WERI-Rb-1 (cell line): ENCODE measurements around the gene TEC.

Experiments used
- DNase-seq: peaks from one replicate; pipeline ENCODE4 v3.0.0-alpha.2; 2020
- H3K27ac ChIP-seq: fragments of 250-450 bp; sonication (Bioruptor Pico); 2 replicates; pipeline ENCODE4 v1.5.1; 2020; ENCODE audit warnings: mild to moderate bottlenecking, moderate library complexity
- H3K27me3 ChIP-seq: fragments of 250-450 bp; sonication (Bioruptor Pico); 2 replicates; pipeline ENCODE4 v1.5.1; 2021; ENCODE audit warnings: mild to moderate bottlenecking, low read depth, moderate library complexity; ENCODE audit not compliant: insufficient read depth, severe bottlenecking
- H3K36me3 ChIP-seq: fragments of 250-450 bp; sonication (Bioruptor Pico); 2 replicates; pipeline ENCODE4 v1.5.1; 2020; ENCODE audit warnings: mild to moderate bottlenecking, moderate library complexity
- H3K4me3 ChIP-seq: 2 replicates; pipeline ENCODE4 v1.5.1; 2011; ENCODE audit warnings: low read depth, mild to moderate bottlenecking, control low read depth, low read length
- H3K9me3 ChIP-seq: fragments of 250-450 bp; sonication (Bioruptor Pico); 2 replicates; pipeline ENCODE4 v1.5.1; 2021; ENCODE audit warnings: mild to moderate bottlenecking, moderate library complexity; ENCODE audit not compliant: severe bottlenecking
- TF ChIP-seq, protein P1 (sequence below): IDR thresholded peaks from 2 replicates; pipeline ENCODE4 v1.5.1; 2011; ENCODE audit warnings: low read depth, mild to moderate bottlenecking, control low read depth, inconsistent platforms, low read length

TEC gene

GRCh38 chr4:48210966-48211328, 58.7 kb downstream of the TEC start:
- Histone ChIP-seq H3K27me3 (no peaks in the 10 kb centered on the region), H3K4me3 (no peak overlapping the region), H3K27ac (no peak overlapping the region), H3K36me3 (no peaks in the 10 kb centered on the region), H3K9me3 (peaks cover 5% of the 10 kb centered on the region)
- DNase-seq = no peak
- TF ChIP-seq, protein P1, sequence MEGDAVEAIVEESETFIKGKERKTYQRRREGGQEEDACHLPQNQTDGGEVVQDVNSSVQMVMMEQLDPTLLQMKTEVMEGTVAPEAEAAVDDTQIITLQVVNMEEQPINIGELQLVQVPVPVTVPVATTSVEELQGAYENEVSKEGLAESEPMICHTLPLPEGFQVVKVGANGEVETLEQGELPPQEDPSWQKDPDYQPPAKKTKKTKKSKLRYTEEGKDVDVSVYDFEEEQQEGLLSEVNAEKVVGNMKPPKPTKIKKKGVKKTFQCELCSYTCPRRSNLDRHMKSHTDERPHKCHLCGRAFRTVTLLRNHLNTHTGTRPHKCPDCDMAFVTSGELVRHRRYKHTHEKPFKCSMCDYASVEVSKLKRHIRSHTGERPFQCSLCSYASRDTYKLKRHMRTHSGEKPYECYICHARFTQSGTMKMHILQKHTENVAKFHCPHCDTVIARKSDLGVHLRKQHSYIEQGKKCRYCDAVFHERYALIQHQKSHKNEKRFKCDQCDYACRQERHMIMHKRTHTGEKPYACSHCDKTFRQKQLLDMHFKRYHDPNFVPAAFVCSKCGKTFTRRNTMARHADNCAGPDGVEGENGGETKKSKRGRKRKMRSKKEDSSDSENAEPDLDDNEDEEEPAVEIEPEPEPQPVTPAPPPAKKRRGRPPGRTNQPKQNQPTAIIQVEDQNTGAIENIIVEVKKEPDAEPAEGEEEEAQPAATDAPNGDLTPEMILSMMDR = no peak

DNA sequence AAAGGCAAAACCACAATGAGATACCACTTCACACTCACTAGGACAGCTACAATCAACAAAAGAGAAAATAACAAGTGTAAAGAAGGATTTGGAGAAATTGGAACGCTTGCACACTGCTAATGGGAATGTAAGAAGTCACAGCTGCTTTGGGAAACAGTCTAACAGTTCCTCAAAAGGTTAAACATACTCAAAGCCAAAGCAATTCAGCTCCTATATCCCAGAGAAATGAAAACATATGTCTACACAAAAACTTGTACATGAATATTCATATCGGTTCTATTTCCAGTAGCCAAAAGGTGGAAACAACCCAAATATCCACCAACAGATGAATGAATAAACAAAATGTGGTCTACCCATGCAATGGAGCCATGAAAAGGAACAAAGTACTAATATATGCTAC, 64.0 kb downstream of the TEC start:
- H3K27ac ChIP-seq = no peak overlapping the region
- H3K9me3 ChIP-seq = no peaks in the 10 kb centered on the region
- no peaks in the 10 kb centered on the region for H3K27me3 ChIP-seq
- TF ChIP-seq, protein P1 = no peak
- H3K4me3 ChIP-seq = no peak overlapping the region
- no peak for DNase-seq
- H3K36me3 ChIP-seq = no peaks in the 10 kb centered on the region

- no peaks in the 10 kb centered on the region for H3K9me3 ChIP-seq
- DNase-seq = no peak
- H3K4me3 ChIP-seq = no peak overlapping the region
- H3K27me3 ChIP-seq = no peaks in the 10 kb centered on the region
- no peak overlapping the region for H3K27ac ChIP-seq
- TF ChIP-seq, protein P1 = no peak
- no peaks in the 10 kb centered on the region for H3K36me3 ChIP-seq
Observed at GRCh38 chr4:48205107-48205506, 64.5 kb downstream of the TEC start.

DNA sequence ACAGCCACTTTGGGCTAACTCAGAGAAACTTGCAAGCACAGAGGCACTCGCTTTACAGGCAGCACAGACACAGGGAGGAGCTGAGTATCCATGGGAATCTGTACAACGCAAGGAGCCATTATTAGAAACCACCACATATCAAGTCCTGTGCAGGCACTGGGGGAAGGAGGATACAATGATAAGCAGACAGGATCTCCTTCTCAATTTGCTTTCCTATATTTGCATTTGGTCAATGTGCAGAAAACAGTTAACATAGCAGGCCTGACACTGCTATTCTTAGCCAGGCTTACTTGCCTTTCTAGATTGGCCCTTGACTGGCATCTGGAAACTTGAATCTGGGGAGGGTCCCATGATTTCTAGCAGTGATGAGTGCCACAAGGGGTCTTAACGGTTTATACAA, 65.8 kb downstream of the TEC start:
- H3K27ac ChIP-seq = no peak overlapping the region
- no peaks in the 10 kb centered on the region for H3K27me3 ChIP-seq
- TF ChIP-seq, protein P1 = no peak
- no peak for DNase-seq
- no peak overlapping the region for H3K4me3 ChIP-seq
- H3K36me3 ChIP-seq = no peaks in the 10 kb centered on the region
- H3K9me3 ChIP-seq = no peaks in the 10 kb centered on the region

- no peaks in the 10 kb centered on the region for H3K9me3 ChIP-seq
- no peak for DNase-seq
- TF ChIP-seq, protein P1 = no peak
- H3K4me3 ChIP-seq = no peak overlapping the region
- no peaks in the 10 kb centered on the region for H3K36me3 ChIP-seq
- H3K27me3 ChIP-seq = no peaks in the 10 kb centered on the region
- no peak overlapping the region for H3K27ac ChIP-seq
Observed at GRCh38 chr4:48197643-48198237, 71.9 kb downstream of the TEC start.
